Neuronal stem cell (in vitro differentiated cells): Measurements from ENCODE around the gene BRPF3.
"Not testable (repeated sequence)": the region's sequence is repeated elsewhere in the genome, so short reads cannot be mapped to it uniquely, and the experiment has no call there.

ENCODE experiments used
- DNase-seq: peaks from one replicate; pipeline ENCODE4 v3.0.0-alpha.2; 2013; ENCODE audit warnings: low spot score
- H2AFZ ChIP-seq: one replicate; pipeline ENCODE4 v1.6.1; 2013; ENCODE audit warnings: mild to moderate bottlenecking, low read length, inconsistent platforms
- H2AK5ac ChIP-seq: 2 replicates; pipeline ENCODE4 v1.6.1; 2013; ENCODE audit warnings: low read depth, mild to moderate bottlenecking, inconsistent platforms, low read length, moderate library complexity, mixed read lengths
- H2BK120ac ChIP-seq: 2 replicates; pipeline ENCODE4 v1.6.1; 2013; ENCODE audit warnings: low read depth, mild to moderate bottlenecking, inconsistent platforms, low read length, moderate library complexity, mixed read lengths
- H2BK12ac ChIP-seq: one replicate; pipeline ENCODE4 v1.6.1; 2013; ENCODE audit warnings: low read length, inconsistent platforms
- H2BK15ac ChIP-seq: 2 replicates; pipeline ENCODE4 v1.6.1; 2013; ENCODE audit warnings: mild to moderate bottlenecking, low read length, inconsistent platforms, mixed read lengths
- H2BK5ac ChIP-seq: one replicate; pipeline ENCODE4 v1.6.1; 2013; ENCODE audit warnings: inconsistent platforms, mild to moderate bottlenecking, low read length, moderate library complexity
- H3K14ac ChIP-seq: one replicate; pipeline ENCODE4 v1.6.1; 2013; ENCODE audit warnings: low read length, inconsistent platforms
- H3K18ac ChIP-seq: 2 replicates; pipeline ENCODE4 v1.6.1; 2013; ENCODE audit warnings: low read length, inconsistent platforms
- H3K23ac ChIP-seq: 2 replicates; pipeline ENCODE4 v1.6.1; 2013; ENCODE audit warnings: low read depth, mild to moderate bottlenecking, mixed read lengths, low read length, inconsistent platforms; ENCODE audit not compliant: poor library complexity
- H3K27ac ChIP-seq: replicated peaks from 3 replicates; pipeline ENCODE4 v1.5.1; 2013; ENCODE audit warnings: low read length, inconsistent platforms
- H3K27me3 ChIP-seq, 3 experiments: 2 replicates each; pipeline ENCODE4 v1.6.1; 2013; ENCODE audit warnings: low read length in 3 of 3, mild to moderate bottlenecking in 2 of 3, inconsistent platforms in 1 of 3, low read depth in 1 of 3, mixed read lengths in 1 of 3, moderate library complexity in 1 of 3; ENCODE audit not compliant: control insufficient read depth in 3 of 3, insufficient read depth in 3 of 3
- H3K36me3 ChIP-seq, 2 donors: replicated peaks in 1 of 2; 2 replicates each; pipeline ENCODE4 v1.6.1; 2013; ENCODE audit warnings: low read length in 2 of 2; ENCODE audit not compliant: control insufficient read depth in 2 of 2, insufficient read depth in 2 of 2
- H3K4ac ChIP-seq: 2 replicates; pipeline ENCODE4 v1.6.1; 2013; ENCODE audit warnings: inconsistent platforms, mild to moderate bottlenecking, low read length, moderate library complexity
- H3K4me1 ChIP-seq, 2 donors: 1 replicate in 1 of 2; 2 replicates in 1 of 2; pipeline ENCODE4 v1.6.1; 2013; ENCODE audit warnings: low read length in 2 of 2, low read depth in 1 of 2; ENCODE audit not compliant: control insufficient read depth in 2 of 2, insufficient read depth in 1 of 2
- H3K4me2 ChIP-seq: one replicate; pipeline ENCODE4 v1.6.1; 2013; ENCODE audit warnings: mild to moderate bottlenecking, low read length, inconsistent platforms; ENCODE audit not compliant: insufficient read depth, poor library complexity, severe bottlenecking
- H3K4me3 ChIP-seq, 2 donors: 2 replicates each; pipeline ENCODE4 v1.5.1; 2013; ENCODE audit warnings: low read length in 2 of 2, mild to moderate bottlenecking in 2 of 2, inconsistent platforms in 1 of 2, moderate library complexity in 1 of 2
- H3K79me1 ChIP-seq: one replicate; pipeline ENCODE4 v1.6.1; 2013; ENCODE audit warnings: low read depth, mild to moderate bottlenecking, inconsistent platforms, low read length, moderate library complexity
- H3K9ac ChIP-seq: one replicate; pipeline ENCODE4 v1.6.1; 2013; ENCODE audit warnings: mild to moderate bottlenecking, low read depth, low read length, inconsistent platforms; ENCODE audit not compliant: poor library complexity
- H3K9me3 ChIP-seq, 2 donors: replicated peaks in 1 of 2; 2 replicates each; pipeline versions ENCODE3 to v1.6.1; 2013; ENCODE audit warnings: low read length in 2 of 2, mild to moderate bottlenecking in 2 of 2, inconsistent platforms in 1 of 2, low read depth in 1 of 2, mixed read lengths in 1 of 2, moderate library complexity in 1 of 2; ENCODE audit not compliant: control insufficient read depth in 2 of 2, insufficient read depth in 1 of 2
- H4K8ac ChIP-seq: one replicate; pipeline ENCODE4 v1.6.1; 2013; ENCODE audit warnings: low read depth, mild to moderate bottlenecking, inconsistent platforms, low read length, moderate library complexity
- H4K91ac ChIP-seq: one replicate; pipeline ENCODE4 v1.6.1; 2013; ENCODE audit warnings: low read length, low read depth, mild to moderate bottlenecking, inconsistent platforms; ENCODE audit not compliant: poor library complexity
- WGBS, 2 donors: extraction: QIAGEN DNeasy Blood & Tissue Kit; methylation state at CpG; one replicate each; pipeline ENCODE4 v1.1.7; 2013; ENCODE audit warnings: missing lambda C conversion rate in 2 of 2, mixed read lengths in 1 of 2; ENCODE audit not compliant: insufficient read length in 2 of 2, insufficient replicate concordance in 1 of 2; ENCODE audit errors: extremely low coverage in 2 of 2; 5-methylcytosine and 5-hydroxymethylcytosine counted together

The BRPF3 gene

GRCh38 chr6:36218516-36218915 lies 22.0 kb downstream of the BRPF3 start:
- not testable (repeated sequence) for H3K9me3 ChIP-seq, H2BK15ac ChIP-seq, H3K27ac ChIP-seq, DNase-seq, H3K27me3 ChIP-seq, H3K4ac ChIP-seq, H3K23ac ChIP-seq, H4K91ac ChIP-seq, H2BK120ac ChIP-seq, H3K4me1 ChIP-seq, H2AFZ ChIP-seq, H3K4me3 ChIP-seq, H3K9ac ChIP-seq, H4K8ac ChIP-seq, H3K18ac ChIP-seq, H2BK5ac ChIP-seq, H3K14ac ChIP-seq, H3K79me1 ChIP-seq, H3K4me2 ChIP-seq, H2AK5ac ChIP-seq, H2BK12ac ChIP-seq
- no CpG with 5 or more reads among the region's 9 CpGs for WGBS, 2 donors
- peaks cover 53 to 99% of the 10 kb centered on the region in 2 donors for H3K36me3 ChIP-seq

GRCh38 chr6:36219081-36219480 lies 22.5 kb downstream of the BRPF3 start:
- H3K27ac ChIP-seq = no peak overlapping the region
- no peak overlapping the region for H2BK5ac ChIP-seq
- DNase-seq = no peak
- no peaks in the 10 kb centered on the region for H3K27me3 ChIP-seq
- no peak overlapping the region for H3K9ac ChIP-seq
- no peak overlapping the region for H2BK120ac ChIP-seq
- no peak overlapping the region for H3K14ac ChIP-seq
- no peak overlapping the region for H3K23ac ChIP-seq
- no peaks in the 10 kb centered on the region for H3K4me1 ChIP-seq
- H4K8ac ChIP-seq = no peak overlapping the region
- no peak overlapping the region for H3K4me3 ChIP-seq
- no peaks in the 10 kb centered on the region for H3K9me3 ChIP-seq
- H2BK12ac ChIP-seq = no peak overlapping the region
- H4K91ac ChIP-seq = no peak overlapping the region
- no peak overlapping the region for H2AK5ac ChIP-seq
- no peak overlapping the region for H3K18ac ChIP-seq
- H2AFZ ChIP-seq = no peak overlapping the region
- H2BK15ac ChIP-seq = no peak overlapping the region
- H3K4me2 ChIP-seq = no peak overlapping the region
- no peaks in the 10 kb centered on the region for H3K79me1 ChIP-seq
- H3K36me3 ChIP-seq = peaks cover 49 to 99% of the 10 kb centered on the region in 2 donors
- WGBS, 2 donors = no CpG with 5 or more reads among the region's 3 CpGs
- H3K4ac ChIP-seq = no peak overlapping the region

- no CpG with 5 or more reads among the region's 4 CpGs for WGBS, 2 donors
- Histone ChIP-seq H3K4ac (no peak overlapping the region), H3K27me3 (no peaks in the 10 kb centered on the region), H2BK5ac (no peak overlapping the region), H4K8ac (no peak overlapping the region), H2AK5ac (no peak overlapping the region), H3K14ac (no peak overlapping the region), H2BK12ac (no peak overlapping the region), H3K36me3 (peaks cover 50 to 99% of the 10 kb centered on the region in 2 donors), H3K4me3 (no peak overlapping the region), H3K23ac (no peak overlapping the region), H4K91ac (no peak overlapping the region), H2AFZ (no peak overlapping the region), H3K4me2 (no peak overlapping the region), H3K4me1 (no peaks in the 10 kb centered on the region), H3K9ac (no peak overlapping the region), H3K79me1 (no peaks in the 10 kb centered on the region), H3K18ac (no peak overlapping the region), H3K27ac (no peak overlapping the region), H2BK120ac (no peak overlapping the region), H2BK15ac (no peak overlapping the region), H3K9me3 (no peaks in the 10 kb centered on the region)
- no peak for DNase-seq
Measured at GRCh38 chr6:36220226-36220625, 23.7 kb downstream of the BRPF3 start.

GRCh38 chr6:36221674-36222073 lies 25.1 kb downstream of the BRPF3 start:
- WGBS, 2 donors = no CpG with 5 or more reads among the region's 2 CpGs
- Histone ChIP-seq H2BK120ac (no peak overlapping the region), H3K4ac (no peak overlapping the region), H3K4me3 (no peak overlapping the region), H3K27me3 (no peaks in the 10 kb centered on the region), H2BK15ac (no peak overlapping the region), H3K27ac (no peak overlapping the region), H3K4me2 (no peak overlapping the region), H2AK5ac (no peak overlapping the region), H3K23ac (no peak overlapping the region), H2BK12ac (no peak overlapping the region), H2BK5ac (no peak overlapping the region), H2AFZ (no peak overlapping the region), H3K9ac (no peak overlapping the region), H3K4me1 (no peaks in the 10 kb centered on the region), H3K14ac (no peak overlapping the region), H3K9me3 (no peaks in the 10 kb centered on the region), H3K36me3 (peaks cover 40 to 99% of the 10 kb centered on the region in 2 donors), H4K91ac (no peak overlapping the region), H3K79me1 (no peaks in the 10 kb centered on the region), H4K8ac (no peak overlapping the region), H3K18ac (no peak overlapping the region)
- DNase-seq = no peak
